Adipose tissue (tissue), 3 donors: ENCODE data around the gene OR10A3. TPM values are rescaled to one million over a fixed set of nuclear protein-coding genes. Genes with fewer than 3 reads are reported as not detected.
"Not testable (repeated sequence)": the region's sequence is repeated elsewhere in the genome, so short reads cannot be mapped to it uniquely, and the experiment has no call there.

Source experiments
- H3K27ac ChIP-seq: one replicate; pipeline ENCODE4 v1.5.1; 2013; ENCODE audit warnings: low read depth, low read length
- WGBS, 3 donors: extraction: QIAGEN DNeasy Blood & Tissue Kit; methylation state at CpG; one replicate each; pipeline ENCODE4 v1.1.7; 2013; 5-methylcytosine and 5-hydroxymethylcytosine counted together
- polyA plus RNA-seq, 3 donors: library from polyadenylated mRNA; stranded (reverse); fragments of 200-250 nt; gene quantifications; one replicate each; pipeline ENCODE4 v1.2.3, GENCODE V29; 2013
- donor health status: healthy with polysubstance abuse.
- donor health status: Bipolar disorder and iron deficiency.
- donor health status: healthy.

Gene OR10A3
- polyA plus RNA-seq, result not detected

- no peak within 1 kb of the TSS for H3K27ac ChIP-seq
- 85 to 90% (median 89%) methylated on average over 2 of the region's 2 CpGs for WGBS, 3 donors
Measured at GRCh38 chr11:7941608-7942007, at the start of gene OR10A3. TSS of gene OR10A3 (minus strand) at chr11:7941708. CDS start at chr11:7939520, 2,188 bp downstream.

GRCh38 chr11:7987560-7987883 lies 46.0 kb upstream of the OR10A3 start:
- 0% methylated on average over 6 to 9 of the region's 13 CpGs for WGBS, 3 donors
- H3K27ac ChIP-seq, result not testable (repeated sequence)

- WGBS, 3 donors, result 0 to 1% (median 0%) methylated on average over 47 of the region's 47 CpGs
- H3K27ac ChIP-seq, result no peak within 1 kb of the TSS
Measured at GRCh38 chr11:7986768-7987559, 45.5 kb upstream of the OR10A3 start, which contains the start of gene EIF3F. TSS of gene EIF3F (plus strand) at chr11:7987337. CDS start at chr11:7987353, 16 bp downstream.

- no peak overlapping the region for H3K27ac ChIP-seq
- WGBS, 3 donors, result 73 to 91% (median 76%) methylated on average over 7 of the region's 7 CpGs
Measured at GRCh38 chr11:7983832-7984590, 42.5 kb upstream of the OR10A3 start.

- H3K27ac ChIP-seq, result no peak overlapping the region
- WGBS, 3 donors, result 73 to 96% (median 79%) methylated on average over 1 of the region's 1 CpG
Measured at GRCh38 chr11:7982582-7983119, 41.1 kb upstream of the OR10A3 start.

GRCh38 chr11:7981619-7982157 lies 40.2 kb upstream of the OR10A3 start:
- WGBS, 3 donors, result 20 to 86% (median 67%) methylated on average over 1 of the region's 1 CpG
- no peak overlapping the region for H3K27ac ChIP-seq

GRCh38 chr11:7977232-7977917 lies 35.9 kb upstream of the OR10A3 start:
- no peak overlapping the region for H3K27ac ChIP-seq
- 40 to 67% (median 46%) methylated on average over 5 of the region's 5 CpGs for WGBS, 3 donors

- H3K27ac ChIP-seq, result no peak overlapping the region
Measured at GRCh38 chr11:7974668-7975067, 33.2 kb upstream of the OR10A3 start.

GRCh38 chr11:7973011-7973410 lies 31.5 kb upstream of the OR10A3 start:
- H3K27ac ChIP-seq, result no peak overlapping the region
- WGBS, 3 donors, result 82 to 91% (median 85%) methylated on average over 5 of the region's 5 CpGs

More at GRCh38 chr11:7974668-7975067, 33.2 kb upstream of the OR10A3 start:
- 83 to 88% (median 85%) methylated on average over 2 of the region's 2 CpGs for WGBS, 3 donors

GRCh38 chr11:7971846-7972245 lies 30.3 kb upstream of the OR10A3 start:
- no peak overlapping the region for H3K27ac ChIP-seq

GRCh38 chr11:7969756-7970646 lies 28.5 kb upstream of the OR10A3 start:
- WGBS, 3 donors, result 57 to 73% (median 64%) methylated on average over 3 of the region's 3 CpGs
- H3K27ac ChIP-seq, result no peak overlapping the region

- WGBS, 3 donors, result 47 to 71% (median 56%) methylated on average over 2 of the region's 2 CpGs
- H3K27ac ChIP-seq, result no peak overlapping the region
Measured at GRCh38 chr11:7968686-7969085, 27.2 kb upstream of the OR10A3 start.

- H3K27ac ChIP-seq, result no peak overlapping the region
Measured at GRCh38 chr11:7967826-7968225, 26.3 kb upstream of the OR10A3 start.

GRCh38 chr11:7967097-7967496 lies 25.6 kb upstream of the OR10A3 start:
- 63 to 83% (median 80%) methylated on average over 1 of the region's 1 CpG for WGBS, 3 donors
- H3K27ac ChIP-seq, result no peak overlapping the region

GRCh38 chr11:7965386-7965785 lies 23.9 kb upstream of the OR10A3 start, which contains the start of gene NLRP10:
TSS of gene NLRP10 (minus strand) at chr11:7965447. CDS start at chr11:7963495, 1,952 bp downstream.
- no peak within 1 kb of the TSS for H3K27ac ChIP-seq
- 86 to 90% (median 88%) methylated on average over 1 of the region's 1 CpG for WGBS, 3 donors

- no peak overlapping the region for H3K27ac ChIP-seq
Measured at GRCh38 chr11:7964873-7965272, 23.4 kb upstream of the OR10A3 start.

- 44 to 56% (median 55%) methylated on average over 3 of the region's 3 CpGs for WGBS, 3 donors
Measured at GRCh38 chr11:7964261-7964660, 22.8 kb upstream of the OR10A3 start.

GRCh38 chr11:7955191-7955590 lies 13.7 kb upstream of the OR10A3 start:
- no peak overlapping the region for H3K27ac ChIP-seq
- 42 to 76% (median 74%) methylated on average over 1 of the region's 1 CpG for WGBS, 3 donors

More at GRCh38 chr11:7964261-7964660, 22.8 kb upstream of the OR10A3 start:
- H3K27ac ChIP-seq, result no peak overlapping the region
